Neural crest cell (in vitro differentiated cells): ENCODE results near the gene UBL4B. TPM values are rescaled to one million over a fixed set of nuclear protein-coding genes. Genes with fewer than 3 reads are reported as not detected.

Source experiments
- DNase-seq: peaks from one replicate; pipeline ENCODE4 v3.0.0; 2021; ENCODE audit warnings: low read depth, mixed read lengths, low spot score
- H3K27ac Mint-ChIP-seq: one replicate; pipeline ENCODE4 v1.8.0; 2021; ENCODE audit warnings: mild to moderate bottlenecking, mixed read lengths; ENCODE audit not compliant: unreplicated experiment
- H3K27me3 Mint-ChIP-seq: 2 replicates; pipeline ENCODE4 v1.8.0; 2021; ENCODE audit warnings: low read depth, mild to moderate bottlenecking, mixed read lengths
- H3K36me3 Mint-ChIP-seq: 2 replicates; pipeline ENCODE4 v1.8.0; 2021; ENCODE audit warnings: low read depth, mild to moderate bottlenecking, mixed read lengths
- H3K4me1 Mint-ChIP-seq: 2 replicates; pipeline ENCODE4 v1.8.0; 2021; ENCODE audit warnings: mixed read lengths
- H3K4me3 Mint-ChIP-seq: one replicate; pipeline ENCODE4 v1.8.0; 2021; ENCODE audit warnings: mild to moderate bottlenecking, mixed read lengths
- H3K9me3 Mint-ChIP-seq: 2 replicates; pipeline ENCODE4 v1.8.0; 2021; ENCODE audit warnings: mixed read lengths
- total RNA-seq: library from RNA; stranded (reverse); gene quantifications from 2 replicates; pipeline ENCODE4 v1.2.1, GENCODE V29; 2021
- TF ChIP-seq, protein P1 (sequence below): fragments of 200-600 bp; sonication (generic); conservative IDR thresholded peaks from 2 replicates; pipeline ENCODE4 v1.5.0; 2021; ENCODE audit warnings: antibody characterized with exemption, mild to moderate bottlenecking

The UBL4B gene
- total RNA-seq, 1 donor from 2014 or later = not detected

DNA sequence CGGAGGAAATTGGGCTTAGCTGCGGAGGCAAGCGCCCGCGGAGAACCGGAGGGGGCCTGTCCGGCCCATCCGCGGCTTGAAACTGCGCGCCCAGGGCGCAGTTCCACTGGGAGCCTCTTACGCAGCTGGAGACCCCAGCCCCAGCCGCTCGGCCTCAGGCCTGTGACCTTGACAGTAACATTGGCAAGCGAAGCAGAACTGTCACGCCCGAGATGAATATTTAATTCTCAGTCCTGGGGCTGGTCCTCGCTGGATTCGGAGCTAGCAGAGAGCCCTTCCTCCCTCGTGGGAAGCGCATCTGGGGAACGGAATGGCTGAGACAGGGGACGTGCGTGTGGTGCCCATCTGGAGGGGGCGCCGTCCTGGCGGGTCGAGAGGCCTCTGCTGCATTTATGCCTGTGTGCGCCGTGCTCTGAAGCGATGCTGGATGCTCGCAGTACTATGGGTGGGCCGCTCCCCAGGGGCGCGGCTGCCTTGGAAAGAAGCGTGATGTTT is 39.0 kb downstream of the UBL4B start:
- no peak overlapping the region for H3K27ac Mint-ChIP-seq
- H3K36me3 Mint-ChIP-seq = no peaks in the 10 kb centered on the region
- H3K9me3 Mint-ChIP-seq = no peaks in the 10 kb centered on the region
- TF ChIP-seq, protein P1, sequence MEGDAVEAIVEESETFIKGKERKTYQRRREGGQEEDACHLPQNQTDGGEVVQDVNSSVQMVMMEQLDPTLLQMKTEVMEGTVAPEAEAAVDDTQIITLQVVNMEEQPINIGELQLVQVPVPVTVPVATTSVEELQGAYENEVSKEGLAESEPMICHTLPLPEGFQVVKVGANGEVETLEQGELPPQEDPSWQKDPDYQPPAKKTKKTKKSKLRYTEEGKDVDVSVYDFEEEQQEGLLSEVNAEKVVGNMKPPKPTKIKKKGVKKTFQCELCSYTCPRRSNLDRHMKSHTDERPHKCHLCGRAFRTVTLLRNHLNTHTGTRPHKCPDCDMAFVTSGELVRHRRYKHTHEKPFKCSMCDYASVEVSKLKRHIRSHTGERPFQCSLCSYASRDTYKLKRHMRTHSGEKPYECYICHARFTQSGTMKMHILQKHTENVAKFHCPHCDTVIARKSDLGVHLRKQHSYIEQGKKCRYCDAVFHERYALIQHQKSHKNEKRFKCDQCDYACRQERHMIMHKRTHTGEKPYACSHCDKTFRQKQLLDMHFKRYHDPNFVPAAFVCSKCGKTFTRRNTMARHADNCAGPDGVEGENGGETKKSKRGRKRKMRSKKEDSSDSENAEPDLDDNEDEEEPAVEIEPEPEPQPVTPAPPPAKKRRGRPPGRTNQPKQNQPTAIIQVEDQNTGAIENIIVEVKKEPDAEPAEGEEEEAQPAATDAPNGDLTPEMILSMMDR = no peak
- peaks cover 53% of the 10 kb centered on the region for H3K27me3 Mint-ChIP-seq
- no peak for DNase-seq
- H3K4me1 Mint-ChIP-seq = no peaks in the 10 kb centered on the region
- H3K4me3 Mint-ChIP-seq = no peak overlapping the region

DNA sequence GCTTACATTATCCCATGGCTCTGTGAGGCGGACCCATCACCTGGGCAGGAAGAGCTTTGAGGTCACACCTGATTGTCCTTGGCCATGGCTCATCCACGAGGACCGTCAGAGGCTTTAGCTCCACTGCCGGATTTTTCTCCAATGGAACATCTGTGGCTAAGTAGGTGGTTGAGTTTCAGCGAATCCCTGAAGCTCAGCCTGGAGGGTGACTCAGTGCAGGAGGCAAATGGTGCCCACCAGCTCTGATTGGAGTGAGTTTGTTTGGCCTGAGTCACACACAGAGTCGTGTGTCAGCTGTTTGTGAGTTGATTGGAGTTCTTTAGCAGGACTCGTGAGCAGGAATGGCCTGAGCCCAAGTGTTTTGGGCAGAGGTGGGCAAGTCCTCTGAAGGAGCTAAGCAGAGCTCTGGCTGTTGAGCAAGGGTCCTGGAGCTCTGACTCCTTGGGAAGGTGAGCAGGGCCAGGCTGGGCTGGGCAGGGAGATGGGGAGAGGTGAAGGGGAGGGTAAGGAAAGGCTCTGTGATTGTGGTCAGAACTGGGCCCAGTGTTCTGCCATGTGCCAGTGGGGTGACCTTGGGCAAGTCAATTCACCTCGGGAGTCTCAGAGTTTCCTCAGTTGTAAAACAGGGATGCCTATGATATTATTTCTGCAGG is 40.0 kb downstream of the UBL4B start:
- Mint-ChIP-seq H3K27ac (no peak overlapping the region), H3K9me3 (no peaks in the 10 kb centered on the region), H3K36me3 (no peaks in the 10 kb centered on the region), H3K4me3 (no peak overlapping the region), H3K27me3 (peaks cover 63% of the 10 kb centered on the region), H3K4me1 (no peaks in the 10 kb centered on the region)
- DNase-seq = no peak
- TF ChIP-seq, protein P1 = no peak

DNA sequence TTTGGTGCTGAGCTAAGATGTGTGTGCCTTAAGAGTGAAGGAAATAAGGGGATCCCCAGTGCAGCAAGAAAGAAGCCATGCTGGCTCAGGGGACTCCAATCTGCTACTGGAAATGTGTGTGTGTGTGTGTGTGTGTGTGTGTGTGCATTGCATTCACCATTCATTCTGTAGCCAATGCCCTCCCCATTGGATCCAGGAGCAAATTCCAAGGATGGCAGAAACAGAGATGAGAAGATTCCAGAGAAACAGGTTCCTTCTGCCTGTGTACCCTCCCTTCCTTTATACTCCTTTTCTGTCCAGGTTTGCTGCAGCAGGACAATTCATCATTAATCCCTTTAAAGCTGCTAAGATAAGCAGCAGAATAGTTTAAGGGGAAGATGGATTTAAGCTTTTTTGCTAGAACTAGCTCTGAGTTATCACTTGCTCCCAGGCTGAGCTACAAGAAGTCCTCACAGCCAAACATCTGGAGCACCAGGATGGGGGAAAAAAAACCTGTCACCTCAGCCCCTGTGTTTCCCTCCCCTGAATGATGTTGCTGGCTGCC is 41.2 kb downstream of the UBL4B start:
- Mint-ChIP-seq H3K27ac (no peak overlapping the region), H3K9me3 (no peaks in the 10 kb centered on the region), H3K27me3 (peaks cover 70% of the 10 kb centered on the region), H3K4me3 (no peak overlapping the region), H3K36me3 (no peaks in the 10 kb centered on the region), H3K4me1 (no peaks in the 10 kb centered on the region)
- no peak for DNase-seq
- TF ChIP-seq, protein P1 = no peak

DNA sequence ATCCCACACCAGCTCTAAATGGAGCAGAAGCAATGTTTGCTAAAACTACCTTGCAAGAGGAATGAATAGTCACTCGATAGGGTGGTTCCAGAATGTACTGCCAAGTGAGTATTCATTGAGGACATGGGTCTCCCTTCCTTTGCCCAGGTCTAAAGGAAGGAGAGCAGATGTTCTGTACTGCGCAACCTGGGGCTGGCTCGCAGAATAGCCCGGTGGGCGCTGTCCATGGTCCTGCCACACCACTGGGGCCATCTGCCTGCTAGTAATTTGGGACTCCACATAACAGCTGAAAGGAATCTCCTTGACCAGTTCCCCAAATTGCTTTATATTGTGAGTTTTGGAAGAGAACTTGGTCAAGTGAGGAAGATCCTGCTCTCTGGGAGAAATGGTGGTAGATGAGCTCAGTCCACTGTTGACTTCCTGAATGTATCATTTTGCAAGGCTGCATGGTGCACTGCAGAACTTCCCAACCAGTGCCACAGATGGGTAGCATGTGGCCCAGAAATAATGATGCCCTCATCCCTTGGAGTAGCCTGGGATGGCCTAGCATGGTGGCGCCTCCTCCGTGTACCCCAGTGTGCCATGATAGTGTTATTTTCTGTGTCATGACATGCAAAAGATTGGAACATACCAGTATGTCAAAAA is 43.8 kb downstream of the UBL4B start:
- Mint-ChIP-seq H3K4me3 (no peak overlapping the region), H3K27me3 (peaks cover 91% of the 10 kb centered on the region), H3K9me3 (no peaks in the 10 kb centered on the region), H3K27ac (no peak overlapping the region), H3K4me1 (no peaks in the 10 kb centered on the region), H3K36me3 (no peaks in the 10 kb centered on the region)
- TF ChIP-seq, protein P1 = no peak
- DNase-seq = peak; percentile 71

DNA sequence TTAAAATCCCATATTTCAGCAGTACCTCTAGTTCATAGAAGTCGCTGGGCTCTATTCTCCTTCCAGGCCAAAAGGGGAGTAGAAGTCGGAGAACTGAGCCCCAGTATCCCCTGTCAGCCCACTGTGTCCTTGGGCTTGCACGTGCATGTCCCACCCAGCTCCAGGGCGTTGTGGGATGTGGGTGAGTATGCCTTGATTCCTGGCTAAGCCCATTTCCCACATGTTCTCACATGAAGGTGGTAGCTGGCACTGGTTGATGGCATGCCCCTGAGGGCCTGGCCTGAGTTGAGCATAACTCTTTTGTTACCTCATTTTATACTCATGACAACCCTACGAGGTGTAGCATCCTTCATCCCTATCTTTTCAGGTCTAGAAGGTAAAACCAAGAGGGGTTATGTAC is 46.0 kb downstream of the UBL4B start:
- H3K36me3 Mint-ChIP-seq = no peaks in the 10 kb centered on the region
- peaks cover 80% of the 10 kb centered on the region for H3K27me3 Mint-ChIP-seq
- no peaks in the 10 kb centered on the region for H3K4me1 Mint-ChIP-seq
- no peak for DNase-seq
- H3K9me3 Mint-ChIP-seq = no peaks in the 10 kb centered on the region
- no peak overlapping the region for H3K4me3 Mint-ChIP-seq
- no peak overlapping the region for H3K27ac Mint-ChIP-seq
- TF ChIP-seq, protein P1 = no peak
